HepG2 (cell line): ENCODE data around the gene PRUNE1. TPM values are rescaled to one million over a fixed set of nuclear protein-coding genes. Genes with fewer than 3 reads are reported as not detected.

Experiments used
- FOSL2 ChIP-seq: sonication (generic); formaldehyde crosslinking; IDR thresholded peaks from 2 replicates; pipeline ENCODE4 v1.4.0; 2020; ENCODE audit warnings: missing genetic modification reagents
- MYC ChIP-seq: sonication (generic); formaldehyde crosslinking; IDR thresholded peaks from 2 replicates; pipeline ENCODE4 v1.9.0; 2021; ENCODE audit warnings: missing genetic modification reagents, borderline replicate concordance
- REPIN1 ChIP-seq: sonication (generic); formaldehyde crosslinking; IDR thresholded peaks from 2 replicates; pipeline ENCODE4 v1.8.0; 2022; ENCODE audit warnings: missing genetic modification reagents, low read depth, mild to moderate bottlenecking, borderline replicate concordance
- SKI ChIP-seq: fragments of 450-650 bp; IDR thresholded peaks from one replicate; pipeline ENCODE4 v1.6.1; 2018; ENCODE audit warnings: mild to moderate bottlenecking; ENCODE audit not compliant: partially characterized antibody
- SMC3 ChIP-seq: IDR thresholded peaks from 2 replicates; pipeline ENCODE4 v1.6.1; 2011; ENCODE audit warnings: low read length, improper control_type of control experiment
- TBX2 ChIP-seq: sonication (generic); formaldehyde crosslinking; IDR thresholded peaks from 2 replicates; pipeline ENCODE4 v1.5.0; 2020; ENCODE audit warnings: missing genetic modification reagents, mild to moderate bottlenecking, borderline replicate concordance
- XRCC5 ChIP-seq: fragments of 200-400 bp; formaldehyde crosslinking; optimal IDR thresholded peaks from 2 replicates; pipeline ENCODE3; 2017; ENCODE audit warnings: mild to moderate bottlenecking, low read length
- ZNF24 ChIP-seq: fragments of 450-650 bp; IDR thresholded peaks from 2 replicates; pipeline ENCODE4 v1.6.1; 2017; ENCODE audit warnings: antibody characterized with exemption, mild to moderate bottlenecking
- ZNF572 ChIP-seq: sonication (generic); formaldehyde crosslinking; IDR thresholded peaks from 2 replicates; pipeline ENCODE4 v1.5.1; 2020; ENCODE audit warnings: mild to moderate bottlenecking, missing genetic modification reagents
- ZSCAN9 ChIP-seq: IDR thresholded peaks from 2 replicates; pipeline ENCODE4 v1.6.1; 2016; ENCODE audit warnings: borderline replicate concordance
- polyA plus RNA-seq, 8 experiments: library from polyadenylated mRNA; depleted of rRNA in 3 of 8; stranded (reverse) in 7 of 8; unstranded in 1 of 8; fragments of >200 nt; fragmentation: Illumina TruSeq in 4 of 8; extraction: Trizol in 4 of 8; gene quantifications; 2 replicates each; pipeline versions ENCODE4 v1.2.1 to v1.2.3, GENCODE V29; 2011 to 2016; ENCODE audit warnings: low read depth in 4 of 8, missing spikeins in 1 of 8, mixed read lengths in 1 of 8; ENCODE audit not compliant: insufficient read depth in 1 of 8
- total RNA-seq, 5 experiments: library from RNA; depleted of rRNA; stranded (reverse); fragments of >200 nt; fragmentation: Illumina TruSeq; extraction: Trizol; gene quantifications; 2 replicates each; pipeline ENCODE4 v1.2.3, GENCODE V29; 2016; ENCODE audit warnings: low read depth in 1 of 5
- TF ChIP-seq, protein P1 (sequence below), 2 experiments: IDR thresholded peaks; 2 replicates each; pipeline ENCODE4 v1.6.1; 2011 to 2012; ENCODE audit warnings: low read length in 2 of 2, borderline replicate concordance in 1 of 2, low read depth in 1 of 2, mild to moderate bottlenecking in 1 of 2, moderate library complexity in 1 of 2
- TF ChIP-seq, protein P2 (sequence below): sonication (generic); formaldehyde crosslinking; IDR thresholded peaks from 2 replicates; pipeline ENCODE4 v1.4.0; 2020; ENCODE audit warnings: missing genetic modification reagents, borderline replicate concordance
- TF ChIP-seq, protein P3 (sequence below): fragments of 450-650 bp; IDR thresholded peaks from 2 replicates; pipeline ENCODE4 v1.6.1; 2017
- TF ChIP-seq, protein P4 (sequence below): sonication (generic); formaldehyde crosslinking; conservative IDR thresholded peaks from 2 replicates; pipeline ENCODE4 v1.4.0; 2020; ENCODE audit warnings: mild to moderate bottlenecking, missing genetic modification reagents, moderate library complexity

Gene PRUNE1
- total and polyA plus RNA-seq, 2 of the 13 experiments (the other 11 are each of a cell fraction or from before 2014, with no cell fraction given): 19.0 to 31.9 TPM

DNA sequence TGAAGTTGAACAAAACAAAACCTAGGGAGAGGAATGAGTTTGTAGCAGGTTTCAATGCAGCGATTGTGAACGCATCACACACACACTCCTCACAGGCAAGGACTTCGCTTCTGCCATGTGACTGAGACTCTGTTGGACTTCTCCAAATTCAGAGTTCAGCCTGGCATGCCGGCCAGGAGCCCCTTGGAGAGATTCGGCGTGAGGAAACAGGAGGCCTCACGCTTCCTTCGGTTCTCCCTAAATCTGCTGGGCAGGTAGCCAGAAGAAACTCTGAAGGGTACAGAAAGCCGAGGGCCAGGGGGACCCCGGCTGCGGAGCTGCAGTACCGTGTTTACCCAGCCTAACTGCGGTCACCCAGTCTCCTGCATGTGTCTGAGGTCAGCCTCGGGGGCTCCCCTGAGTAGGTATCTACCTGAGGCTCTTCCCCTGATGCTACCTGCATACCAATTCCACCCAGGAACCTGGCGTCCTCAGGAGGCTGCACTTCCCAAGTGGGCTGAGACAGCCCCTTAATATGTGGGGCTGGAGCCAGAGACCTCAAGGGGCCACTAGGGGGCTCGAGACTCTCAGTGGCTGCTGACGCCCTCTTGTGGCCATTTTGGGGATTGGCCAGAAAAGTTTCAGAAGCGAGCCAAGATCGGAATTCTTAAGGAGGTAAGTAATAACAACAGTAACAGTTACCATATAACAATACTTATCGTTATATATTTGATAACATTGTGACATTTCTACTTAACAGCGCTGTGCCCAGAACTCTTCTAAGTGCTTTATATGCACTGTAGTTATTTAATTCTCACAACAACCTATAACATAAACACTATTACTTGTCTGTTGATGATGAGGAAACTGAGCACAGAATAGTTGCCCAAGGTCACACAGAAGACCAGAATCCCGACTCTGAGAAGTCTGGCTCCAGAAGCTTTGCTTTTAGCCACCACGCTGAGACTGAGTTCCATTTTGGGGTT, 28.9 kb upstream of the PRUNE1 start (continued):
- TF ChIP-seq, protein P1, sequence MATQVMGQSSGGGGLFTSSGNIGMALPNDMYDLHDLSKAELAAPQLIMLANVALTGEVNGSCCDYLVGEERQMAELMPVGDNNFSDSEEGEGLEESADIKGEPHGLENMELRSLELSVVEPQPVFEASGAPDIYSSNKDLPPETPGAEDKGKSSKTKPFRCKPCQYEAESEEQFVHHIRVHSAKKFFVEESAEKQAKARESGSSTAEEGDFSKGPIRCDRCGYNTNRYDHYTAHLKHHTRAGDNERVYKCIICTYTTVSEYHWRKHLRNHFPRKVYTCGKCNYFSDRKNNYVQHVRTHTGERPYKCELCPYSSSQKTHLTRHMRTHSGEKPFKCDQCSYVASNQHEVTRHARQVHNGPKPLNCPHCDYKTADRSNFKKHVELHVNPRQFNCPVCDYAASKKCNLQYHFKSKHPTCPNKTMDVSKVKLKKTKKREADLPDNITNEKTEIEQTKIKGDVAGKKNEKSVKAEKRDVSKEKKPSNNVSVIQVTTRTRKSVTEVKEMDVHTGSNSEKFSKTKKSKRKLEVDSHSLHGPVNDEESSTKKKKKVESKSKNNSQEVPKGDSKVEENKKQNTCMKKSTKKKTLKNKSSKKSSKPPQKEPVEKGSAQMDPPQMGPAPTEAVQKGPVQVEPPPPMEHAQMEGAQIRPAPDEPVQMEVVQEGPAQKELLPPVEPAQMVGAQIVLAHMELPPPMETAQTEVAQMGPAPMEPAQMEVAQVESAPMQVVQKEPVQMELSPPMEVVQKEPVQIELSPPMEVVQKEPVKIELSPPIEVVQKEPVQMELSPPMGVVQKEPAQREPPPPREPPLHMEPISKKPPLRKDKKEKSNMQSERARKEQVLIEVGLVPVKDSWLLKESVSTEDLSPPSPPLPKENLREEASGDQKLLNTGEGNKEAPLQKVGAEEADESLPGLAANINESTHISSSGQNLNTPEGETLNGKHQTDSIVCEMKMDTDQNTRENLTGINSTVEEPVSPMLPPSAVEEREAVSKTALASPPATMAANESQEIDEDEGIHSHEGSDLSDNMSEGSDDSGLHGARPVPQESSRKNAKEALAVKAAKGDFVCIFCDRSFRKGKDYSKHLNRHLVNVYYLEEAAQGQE (IDR thresholded peaks at IDR 0.05; ENCODE audit: borderline replicate concordance in 1 of 2, low read depth in 1 of 2, low read length in 2 of 2): no peak
- TF ChIP-seq XRCC5: peak; percentile 97
- TF ChIP-seq, protein P2, sequence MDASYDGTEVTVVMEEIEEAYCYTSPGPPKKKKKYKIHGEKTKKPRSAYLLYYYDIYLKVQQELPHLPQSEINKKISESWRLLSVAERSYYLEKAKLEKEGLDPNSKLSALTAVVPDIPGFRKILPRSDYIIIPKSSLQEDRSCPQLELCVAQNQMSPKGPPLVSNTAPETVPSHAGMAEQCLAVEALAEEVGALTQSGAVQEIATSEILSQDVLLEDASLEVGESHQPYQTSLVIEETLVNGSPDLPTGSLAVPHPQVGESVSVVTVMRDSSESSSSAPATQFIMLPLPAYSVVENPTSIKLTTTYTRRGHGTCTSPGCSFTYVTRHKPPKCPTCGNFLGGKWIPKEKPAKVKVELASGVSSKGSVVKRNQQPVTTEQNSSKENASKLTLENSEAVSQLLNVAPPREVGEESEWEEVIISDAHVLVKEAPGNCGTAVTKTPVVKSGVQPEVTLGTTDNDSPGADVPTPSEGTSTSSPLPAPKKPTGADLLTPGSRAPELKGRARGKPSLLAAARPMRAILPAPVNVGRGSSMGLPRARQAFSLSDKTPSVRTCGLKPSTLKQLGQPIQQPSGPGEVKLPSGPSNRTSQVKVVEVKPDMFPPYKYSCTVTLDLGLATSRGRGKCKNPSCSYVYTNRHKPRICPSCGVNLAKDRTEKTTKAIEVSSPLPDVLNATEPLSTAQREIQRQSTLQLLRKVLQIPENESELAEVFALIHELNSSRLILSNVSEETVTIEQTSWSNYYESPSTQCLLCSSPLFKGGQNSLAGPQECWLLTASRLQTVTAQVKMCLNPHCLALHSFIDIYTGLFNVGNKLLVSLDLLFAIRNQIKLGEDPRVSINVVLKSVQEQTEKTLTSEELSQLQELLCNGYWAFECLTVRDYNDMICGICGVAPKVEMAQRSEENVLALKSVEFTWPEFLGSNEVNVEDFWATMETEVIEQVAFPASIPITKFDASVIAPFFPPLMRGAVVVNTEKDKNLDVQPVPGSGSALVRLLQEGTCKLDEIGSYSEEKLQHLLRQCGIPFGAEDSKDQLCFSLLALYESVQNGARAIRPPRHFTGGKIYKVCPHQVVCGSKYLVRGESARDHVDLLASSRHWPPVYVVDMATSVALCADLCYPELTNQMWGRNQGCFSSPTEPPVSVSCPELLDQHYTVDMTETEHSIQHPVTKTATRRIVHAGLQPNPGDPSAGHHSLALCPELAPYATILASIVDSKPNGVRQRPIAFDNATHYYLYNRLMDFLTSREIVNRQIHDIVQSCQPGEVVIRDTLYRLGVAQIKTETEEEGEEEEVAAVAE: peak; percentile 60; the same call in 1 of the 2 replicates
- TF ChIP-seq ZNF572 (CRISPR knock-in tag): 0 out of 2 replicates have a peak, but pooled peaks have one; percentile 83
- TF ChIP-seq FOSL2 (CRISPR knock-in tag): peak; percentile 36; the same call in 1 of the 2 replicates
- 0 out of 2 replicates have a peak, but pooled peaks have one; percentile 26 for TF ChIP-seq ZNF24
- peak; percentile 35 for TF ChIP-seq MYC (CRISPR knock-in tag)
- TF ChIP-seq ZSCAN9 (CRISPR knock-in tag): peak; percentile 58; the same call in 1 of the 2 replicates
- TF ChIP-seq, protein P3, sequence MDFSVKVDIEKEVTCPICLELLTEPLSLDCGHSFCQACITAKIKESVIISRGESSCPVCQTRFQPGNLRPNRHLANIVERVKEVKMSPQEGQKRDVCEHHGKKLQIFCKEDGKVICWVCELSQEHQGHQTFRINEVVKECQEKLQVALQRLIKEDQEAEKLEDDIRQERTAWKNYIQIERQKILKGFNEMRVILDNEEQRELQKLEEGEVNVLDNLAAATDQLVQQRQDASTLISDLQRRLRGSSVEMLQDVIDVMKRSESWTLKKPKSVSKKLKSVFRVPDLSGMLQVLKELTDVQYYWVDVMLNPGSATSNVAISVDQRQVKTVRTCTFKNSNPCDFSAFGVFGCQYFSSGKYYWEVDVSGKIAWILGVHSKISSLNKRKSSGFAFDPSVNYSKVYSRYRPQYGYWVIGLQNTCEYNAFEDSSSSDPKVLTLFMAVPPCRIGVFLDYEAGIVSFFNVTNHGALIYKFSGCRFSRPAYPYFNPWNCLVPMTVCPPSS: no peak
- peak; percentile 99 for TF ChIP-seq SMC3
- TF ChIP-seq TBX2 (CRISPR knock-in tag): no peak
- TF ChIP-seq REPIN1 (CRISPR knock-in tag): peak; percentile 46; the same call in 1 of the 2 replicates
- TF ChIP-seq, protein P4, sequence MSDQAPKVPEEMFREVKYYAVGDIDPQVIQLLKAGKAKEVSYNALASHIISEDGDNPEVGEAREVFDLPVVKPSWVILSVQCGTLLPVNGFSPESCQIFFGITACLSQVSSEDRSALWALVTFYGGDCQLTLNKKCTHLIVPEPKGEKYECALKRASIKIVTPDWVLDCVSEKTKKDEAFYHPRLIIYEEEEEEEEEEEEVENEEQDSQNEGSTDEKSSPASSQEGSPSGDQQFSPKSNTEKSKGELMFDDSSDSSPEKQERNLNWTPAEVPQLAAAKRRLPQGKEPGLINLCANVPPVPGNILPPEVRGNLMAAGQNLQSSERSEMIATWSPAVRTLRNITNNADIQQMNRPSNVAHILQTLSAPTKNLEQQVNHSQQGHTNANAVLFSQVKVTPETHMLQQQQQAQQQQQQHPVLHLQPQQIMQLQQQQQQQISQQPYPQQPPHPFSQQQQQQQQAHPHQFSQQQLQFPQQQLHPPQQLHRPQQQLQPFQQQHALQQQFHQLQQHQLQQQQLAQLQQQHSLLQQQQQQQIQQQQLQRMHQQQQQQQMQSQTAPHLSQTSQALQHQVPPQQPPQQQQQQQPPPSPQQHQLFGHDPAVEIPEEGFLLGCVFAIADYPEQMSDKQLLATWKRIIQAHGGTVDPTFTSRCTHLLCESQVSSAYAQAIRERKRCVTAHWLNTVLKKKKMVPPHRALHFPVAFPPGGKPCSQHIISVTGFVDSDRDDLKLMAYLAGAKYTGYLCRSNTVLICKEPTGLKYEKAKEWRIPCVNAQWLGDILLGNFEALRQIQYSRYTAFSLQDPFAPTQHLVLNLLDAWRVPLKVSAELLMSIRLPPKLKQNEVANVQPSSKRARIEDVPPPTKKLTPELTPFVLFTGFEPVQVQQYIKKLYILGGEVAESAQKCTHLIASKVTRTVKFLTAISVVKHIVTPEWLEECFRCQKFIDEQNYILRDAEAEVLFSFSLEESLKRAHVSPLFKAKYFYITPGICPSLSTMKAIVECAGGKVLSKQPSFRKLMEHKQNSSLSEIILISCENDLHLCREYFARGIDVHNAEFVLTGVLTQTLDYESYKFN: 0 out of 2 replicates have a peak, but pooled peaks have one; percentile 37
- peak; percentile 14 for TF ChIP-seq SKI
